RWPE2 (cell line): ENCODE results near the gene ARHGEF38.

Experiments used
- ATAC-seq: fragments of 200-7000 bp; cut with Tn5 transposase; 3 replicates; pipeline ENCODE4 v1.9.1; 2021; ENCODE audit warnings: low read depth
- DNase-seq: peaks from one replicate; pipeline ENCODE4 v3.0.0-alpha.2; 2020; ENCODE audit warnings: low spot score
- H3K27ac ChIP-seq: fragments of 450-650 bp; 2 replicates; pipeline ENCODE4 v1.5.1; 2017; ENCODE audit warnings: mild to moderate bottlenecking; ENCODE audit not compliant: poor library complexity, severe bottlenecking
- H3K27me3 ChIP-seq: fragments of 250-450 bp; sonication (Bioruptor Pico); 2 replicates; pipeline ENCODE4 v1.5.1; 2021; ENCODE audit warnings: mild to moderate bottlenecking, moderate library complexity; ENCODE audit not compliant: insufficient read depth, poor library complexity, severe bottlenecking
- H3K36me3 ChIP-seq: fragments of 250-450 bp; sonication (Bioruptor Pico); 2 replicates; pipeline ENCODE4 v1.5.1; 2020; ENCODE audit warnings: low read depth, mild to moderate bottlenecking, moderate library complexity
- H3K4me1 ChIP-seq: fragments of 250-450 bp; sonication (Bioruptor Pico); 2 replicates; pipeline ENCODE4 v1.5.1; 2021; ENCODE audit warnings: mild to moderate bottlenecking, moderate library complexity; ENCODE audit not compliant: insufficient read depth, poor library complexity, severe bottlenecking
- H3K4me3 ChIP-seq: fragments of 250-450 bp; sonication (Bioruptor Pico); 2 replicates; pipeline ENCODE4 v1.5.1; 2021; ENCODE audit warnings: mild to moderate bottlenecking, moderate library complexity; ENCODE audit not compliant: severe bottlenecking
- H3K9me3 ChIP-seq: fragments of 250-450 bp; sonication (Bioruptor Pico); 2 replicates; pipeline ENCODE4 v1.5.1; 2021; ENCODE audit warnings: mild to moderate bottlenecking, moderate library complexity; ENCODE audit not compliant: severe bottlenecking
- CTCF ChIP-seq: fragments of 450-650 bp; IDR thresholded peaks from one replicate; pipeline ENCODE4 v1.5.1; 2017; ENCODE audit warnings: mild to moderate bottlenecking, moderate library complexity; ENCODE audit not compliant: poor library complexity, severe bottlenecking

The ARHGEF38 gene

GRCh38 chr4:105598787-105599186 is 46.4 kb downstream of the ARHGEF38 start:
- Histone ChIP-seq H3K27ac (no peak overlapping the region), H3K36me3 (no peaks in the 10 kb centered on the region), H3K4me1 (peaks cover 10% of the 10 kb centered on the region), H3K4me3 (no peak overlapping the region), H3K27me3 (no peaks in the 10 kb centered on the region), H3K9me3 (no peaks in the 10 kb centered on the region)
- DNase-seq = no peak
- ATAC-seq = peak; percentile 23; the same call in 1 of the 3 replicates
- TF ChIP-seq CTCF = no peak

GRCh38 chr4:105599482-105599881 is 47.1 kb downstream of the ARHGEF38 start:
- Histone ChIP-seq H3K4me1 (peaks cover 7% of the 10 kb centered on the region), H3K27me3 (no peaks in the 10 kb centered on the region), H3K36me3 (no peaks in the 10 kb centered on the region), H3K4me3 (no peak overlapping the region), H3K27ac (no peak overlapping the region), H3K9me3 (no peaks in the 10 kb centered on the region)
- no peak for TF ChIP-seq CTCF
- DNase-seq (no peak), ATAC-seq (no peak)

GRCh38 chr4:105599932-105600655 is 47.7 kb downstream of the ARHGEF38 start:
- no peak for ATAC-seq
- H3K9me3 ChIP-seq = no peaks in the 10 kb centered on the region
- no peaks in the 10 kb centered on the region for H3K27me3 ChIP-seq
- TF ChIP-seq CTCF = no peak
- no peak overlapping the region for H3K27ac ChIP-seq
- H3K4me3 ChIP-seq = no peak overlapping the region
- DNase-seq = no peak
- peaks cover 1% of the 10 kb centered on the region for H3K4me1 ChIP-seq
- no peaks in the 10 kb centered on the region for H3K36me3 ChIP-seq

- no peaks in the 10 kb centered on the region for H3K9me3 ChIP-seq
- no peak overlapping the region for H3K4me3 ChIP-seq
- H3K27me3 ChIP-seq = no peaks in the 10 kb centered on the region
- peaks cover 6% of the 10 kb centered on the region for H3K4me1 ChIP-seq
- ATAC-seq (no peak), DNase-seq (no peak)
- no peak for TF ChIP-seq CTCF
- H3K27ac ChIP-seq = no peak overlapping the region
- H3K36me3 ChIP-seq = no peaks in the 10 kb centered on the region
These were observed 48.5 kb downstream of the ARHGEF38 start for GRCh38 chr4:105600951-105601350.

- H3K4me1 ChIP-seq = peaks cover 6% of the 10 kb centered on the region
- H3K4me3 ChIP-seq = no peak overlapping the region
- ATAC-seq (no peak), DNase-seq (no peak)
- H3K27me3 ChIP-seq = no peaks in the 10 kb centered on the region
- no peak overlapping the region for H3K27ac ChIP-seq
- H3K36me3 ChIP-seq = no peaks in the 10 kb centered on the region
- no peak for TF ChIP-seq CTCF
- H3K9me3 ChIP-seq = no peaks in the 10 kb centered on the region
These were observed 49.0 kb downstream of the ARHGEF38 start for GRCh38 chr4:105601406-105601805.
